Spinal cord (tissue), 10 donors: Measurements from ENCODE around the gene KRTAP20-3. TPM values are rescaled to one million over a fixed set of nuclear protein-coding genes. Genes with fewer than 3 reads are reported as not detected.

ENCODE experiments used
- DNase-seq, 6 donors: peaks; one replicate each; pipeline versions ENCODE4 v3.0.0 to v3.0.0-alpha.2; 2013 to 2015; ENCODE audit warnings: low spot score in 6 of 6, low read depth in 4 of 6
- H3K27ac ChIP-seq: one replicate; pipeline ENCODE4 v1.5.1; 2013; ENCODE audit warnings: low read depth, low read length, control low read depth
- H3K27me3 ChIP-seq: one replicate; pipeline ENCODE4 v1.6.1; 2013; ENCODE audit warnings: low read length; ENCODE audit not compliant: control insufficient read depth, insufficient read depth
- H3K36me3 ChIP-seq: one replicate; pipeline ENCODE4 v1.6.1; 2013; ENCODE audit warnings: low read length; ENCODE audit not compliant: control insufficient read depth, insufficient read depth
- H3K4me1 ChIP-seq: one replicate; pipeline ENCODE4 v1.6.1; 2013; ENCODE audit warnings: low read length; ENCODE audit not compliant: control insufficient read depth, insufficient read depth
- H3K4me3 ChIP-seq: one replicate; pipeline ENCODE4 v1.5.1; 2013; ENCODE audit warnings: low read depth, low read length, control low read depth
- H3K9me3 ChIP-seq: one replicate; pipeline ENCODE4 v1.6.1; 2013; ENCODE audit warnings: low read length; ENCODE audit not compliant: control insufficient read depth, insufficient read depth
- WGBS: methylation state at CpG from one replicate; pipeline ENCODE4 v1.1.5; 2013; ENCODE audit warnings: missing lambda C conversion rate; ENCODE audit not compliant: insufficient coverage; 5-methylcytosine and 5-hydroxymethylcytosine counted together
- polyA plus RNA-seq, 2 donors: library from polyadenylated mRNA; unstranded; fragments of 120-200 nt; gene quantifications; one replicate each; pipeline ENCODE4 v1.2.1, GENCODE V29; 2013; ENCODE audit not compliant: insufficient read length in 2 of 2
- small RNA-seq: library from RNA; depleted of rRNA; stranded (forward); fragments of <200 nt; gene quantifications from one replicate; pipeline ENCODE3, GENCODE V24; 2014; ENCODE audit warnings: low replicate concordance
- total RNA-seq, 2 donors: library from RNA; depleted of rRNA in 1 of 2; stranded (reverse); fragments of 120-200 nt in 1 of 2; fragments of >200 nt in 1 of 2; gene quantifications; one replicate each; pipeline versions ENCODE4 v1.2.3 to v1.2.4, GENCODE V29; 2013 to 2014
- donor health status: healthy.

Gene KRTAP20-3
- total and polyA plus RNA-seq, 4 donors, result not detected

DNA sequence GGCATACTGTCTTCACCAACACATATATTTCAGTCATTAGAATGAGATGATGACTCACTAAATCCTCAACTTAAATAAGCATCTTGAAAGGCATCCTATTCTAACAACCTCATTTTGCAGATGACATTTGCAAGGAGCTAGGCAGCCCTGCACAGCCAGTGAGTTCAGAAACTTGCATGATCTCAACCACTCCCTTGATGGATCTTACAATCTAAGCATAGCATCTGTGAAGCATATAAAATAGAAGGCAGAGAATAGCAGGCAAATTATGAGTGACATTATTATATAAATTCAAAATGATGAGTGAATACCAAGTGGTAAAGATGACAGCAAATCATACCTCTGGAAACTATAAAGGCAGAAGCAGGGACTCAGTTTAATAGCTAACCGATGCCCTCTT is 31.6 kb downstream of the KRTAP20-3 start:
- no peaks in the 10 kb centered on the region for H3K27me3 ChIP-seq
- H3K36me3 ChIP-seq, result no peaks in the 10 kb centered on the region
- peak in 1 of 6 donors; percentile 41 for DNase-seq
- H3K9me3 ChIP-seq, result no peaks in the 10 kb centered on the region
- H3K4me3 ChIP-seq, result no peak overlapping the region
- H3K27ac ChIP-seq, result no peak overlapping the region
- 100% methylated on average over 1 of the region's 1 CpG for WGBS
- no peaks in the 10 kb centered on the region for H3K4me1 ChIP-seq

DNA sequence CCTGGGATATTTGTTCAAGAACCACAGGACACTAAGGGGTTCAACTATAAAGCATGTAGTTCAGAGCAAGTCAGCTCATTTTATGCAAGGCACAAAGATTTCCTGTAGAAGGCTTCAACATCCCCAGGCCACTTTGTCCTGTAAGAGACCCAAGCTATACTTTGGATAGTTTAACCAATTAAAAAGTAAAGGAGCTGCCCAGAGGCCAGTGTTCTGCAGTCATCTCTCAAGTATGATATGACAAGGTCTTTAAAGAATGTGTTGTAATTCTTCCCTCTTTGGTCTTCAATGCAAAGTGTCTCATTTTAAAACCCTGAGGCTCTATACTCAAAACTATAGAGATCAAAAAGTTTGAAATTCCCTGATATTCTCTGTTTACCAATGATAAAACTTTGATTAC is 34.1 kb downstream of the KRTAP20-3 start:
- H3K4me1 ChIP-seq, result no peaks in the 10 kb centered on the region
- H3K36me3 ChIP-seq, result no peaks in the 10 kb centered on the region
- H3K27me3 ChIP-seq, result no peaks in the 10 kb centered on the region
- H3K9me3 ChIP-seq, result no peaks in the 10 kb centered on the region
- no peak overlapping the region for H3K27ac ChIP-seq
- no peak overlapping the region for H3K4me3 ChIP-seq
- no peak for DNase-seq

DNA sequence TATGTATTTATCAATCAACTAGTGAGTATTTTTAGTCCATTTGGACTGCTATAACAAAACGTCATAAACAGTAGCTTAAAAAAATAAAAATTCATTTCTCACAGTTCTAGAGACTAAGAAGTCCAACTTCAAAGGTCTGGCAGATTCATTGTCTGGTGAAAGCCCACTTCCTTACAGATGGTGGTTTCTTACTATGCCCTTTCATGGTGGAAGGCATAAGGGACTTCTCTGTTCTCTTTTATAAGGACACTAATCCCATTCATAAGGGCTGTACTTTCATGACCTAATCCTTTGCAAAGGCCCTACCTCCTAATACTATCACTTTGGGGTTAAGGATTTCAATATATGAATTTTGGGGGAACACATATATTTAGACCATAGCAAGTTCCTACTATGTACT is 37.9 kb downstream of the KRTAP20-3 start:
- no peaks in the 10 kb centered on the region for H3K9me3 ChIP-seq
- H3K27ac ChIP-seq, result no peak overlapping the region
- H3K27me3 ChIP-seq, result no peaks in the 10 kb centered on the region
- DNase-seq, result no peak
- H3K36me3 ChIP-seq, result no peaks in the 10 kb centered on the region
- WGBS, result no CpG with 5 or more reads among the region's 1 CpG
- H3K4me3 ChIP-seq, result no peak overlapping the region
- H3K4me1 ChIP-seq, result no peaks in the 10 kb centered on the region

DNA sequence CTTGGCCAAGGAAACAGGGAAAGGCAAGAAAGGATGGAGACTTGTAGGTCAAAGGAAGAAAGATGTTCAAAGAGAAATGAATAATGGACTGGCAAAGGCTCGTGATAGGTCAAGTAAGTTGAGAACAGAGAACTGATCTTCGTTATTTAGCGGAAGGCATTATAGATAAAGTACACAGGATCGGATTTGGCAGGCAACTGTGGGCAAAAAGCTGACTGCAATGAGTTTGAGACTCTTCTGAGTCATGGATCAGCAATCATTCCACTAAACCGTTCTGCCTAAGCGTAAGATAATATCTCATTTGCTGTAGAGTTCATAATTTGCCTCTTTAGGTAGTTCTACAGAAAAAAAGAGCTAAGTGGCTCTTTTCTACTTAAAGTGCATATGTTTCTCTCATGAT is 41.8 kb downstream of the KRTAP20-3 start:
- H3K36me3 ChIP-seq, result no peaks in the 10 kb centered on the region
- H3K4me1 ChIP-seq, result no peaks in the 10 kb centered on the region
- no peaks in the 10 kb centered on the region for H3K27me3 ChIP-seq
- no peaks in the 10 kb centered on the region for H3K9me3 ChIP-seq
- no peak for DNase-seq
- WGBS, result 86% methylated on average over 4 of the region's 6 CpGs
- no peak overlapping the region for H3K27ac ChIP-seq
- H3K4me3 ChIP-seq, result no peak overlapping the region

DNA sequence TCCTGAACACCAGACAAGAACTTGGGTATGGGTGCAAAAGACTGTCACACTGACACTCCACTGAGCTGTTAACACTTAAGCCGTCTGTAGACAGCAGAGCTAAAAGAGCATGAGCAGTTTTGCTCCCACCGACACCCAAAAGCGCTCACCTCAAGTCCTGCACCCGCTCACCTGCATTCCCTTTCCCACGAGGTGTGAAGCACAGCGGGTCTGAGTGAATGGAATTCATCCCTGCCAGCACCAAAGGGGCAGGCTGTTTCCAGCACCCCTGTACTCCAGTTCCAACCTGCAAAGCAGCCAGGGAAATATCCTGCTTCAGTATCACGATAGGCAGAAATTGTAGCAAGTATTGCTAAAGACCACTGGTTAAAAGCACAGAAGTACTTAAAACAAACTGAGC is 47.2 kb downstream of the KRTAP20-3 start:
- no peak overlapping the region for H3K27ac ChIP-seq
- no peaks in the 10 kb centered on the region for H3K4me1 ChIP-seq
- WGBS, result 76% methylated on average over 6 of the region's 7 CpGs
- no peaks in the 10 kb centered on the region for H3K27me3 ChIP-seq
- H3K9me3 ChIP-seq, result peaks cover 5% of the 10 kb centered on the region
- H3K36me3 ChIP-seq, result no peaks in the 10 kb centered on the region
- no peak for DNase-seq
- no peak overlapping the region for H3K4me3 ChIP-seq

Small RNA genes within 50 kb of the gene (small RNA-seq; reads per million reads assigned to genes)
- not detected for gene KRTAP20-1
- not detected for gene KRTAP20-3
- gene KRTAP20-4, result not detected
- gene KRTAP22-1, result not detected

Other genes with a start within 250 kb of the KRTAP20-3 start
- not detected for gene KRTAP13-1, start 246.8 kb upstream of the KRTAP20-3 start, total RNA-seq
- gene KRTAP13-1, start 246.8 kb upstream of the KRTAP20-3 start, polyA plus RNA-seq, result not detected
- gene KRTAP13-3, start 216.9 kb upstream of the KRTAP20-3 start, total RNA-seq, result not detected
- not detected for gene KRTAP13-3, start 216.9 kb upstream of the KRTAP20-3 start, polyA plus RNA-seq
- not detected for gene KRTAP13-4, start 212.6 kb upstream of the KRTAP20-3 start, total RNA-seq
- not detected for gene KRTAP13-4, start 212.6 kb upstream of the KRTAP20-3 start, polyA plus RNA-seq
- not detected for gene KRTAP15-1, start 202.6 kb upstream of the KRTAP20-3 start, total RNA-seq
- not detected for gene KRTAP15-1, start 202.6 kb upstream of the KRTAP20-3 start, polyA plus RNA-seq
- not detected for gene KRTAP19-1, start 162.5 kb upstream of the KRTAP20-3 start, total RNA-seq
- not detected for gene KRTAP19-1, start 162.5 kb upstream of the KRTAP20-3 start, polyA plus RNA-seq
- gene KRTAP19-2, start 155.4 kb upstream of the KRTAP20-3 start, total RNA-seq, result not detected
- gene KRTAP19-2, start 155.4 kb upstream of the KRTAP20-3 start, polyA plus RNA-seq, result not detected
- gene KRTAP19-3, start 150.9 kb upstream of the KRTAP20-3 start, total RNA-seq, result not detected
- not detected for gene KRTAP19-3, start 150.9 kb upstream of the KRTAP20-3 start, polyA plus RNA-seq
- gene KRTAP19-4, start 145.7 kb upstream of the KRTAP20-3 start, total RNA-seq, result not detected
- not detected for gene KRTAP19-4, start 145.7 kb upstream of the KRTAP20-3 start, polyA plus RNA-seq
- gene KRTAP19-5, start 140.7 kb upstream of the KRTAP20-3 start, total RNA-seq, result not detected
- not detected for gene KRTAP19-5, start 140.7 kb upstream of the KRTAP20-3 start, polyA plus RNA-seq
- gene KRTAP19-6, start 101.0 kb upstream of the KRTAP20-3 start, total RNA-seq, result not detected
- gene KRTAP19-6, start 101.0 kb upstream of the KRTAP20-3 start, polyA plus RNA-seq, result not detected
- gene KRTAP19-7, start 81.5 kb upstream of the KRTAP20-3 start, total RNA-seq, result not detected
- not detected for gene KRTAP19-7, start 81.5 kb upstream of the KRTAP20-3 start, polyA plus RNA-seq
- not detected for gene KRTAP22-2, start 52.5 kb upstream of the KRTAP20-3 start, total RNA-seq
- gene KRTAP22-2, start 52.5 kb upstream of the KRTAP20-3 start, polyA plus RNA-seq, result not detected
- not detected for gene KRTAP6-3, start 50.4 kb upstream of the KRTAP20-3 start, total RNA-seq
- gene KRTAP6-3, start 50.4 kb upstream of the KRTAP20-3 start, polyA plus RNA-seq, result not detected
- not detected for gene KRTAP6-2, start 44.0 kb upstream of the KRTAP20-3 start, total RNA-seq
- not detected for gene KRTAP6-2, start 44.0 kb upstream of the KRTAP20-3 start, polyA plus RNA-seq
- gene KRTAP22-1, start 41.8 kb upstream of the KRTAP20-3 start, total RNA-seq, result not detected
- not detected for gene KRTAP22-1, start 41.8 kb upstream of the KRTAP20-3 start, polyA plus RNA-seq
- gene KRTAP6-1, start 28.9 kb upstream of the KRTAP20-3 start, total RNA-seq, result not detected
- not detected for gene KRTAP6-1, start 28.9 kb upstream of the KRTAP20-3 start, polyA plus RNA-seq
- not detected for gene KRTAP20-1, start 26.4 kb upstream of the KRTAP20-3 start, total RNA-seq
- gene KRTAP20-1, start 26.4 kb upstream of the KRTAP20-3 start, polyA plus RNA-seq, result not detected
- not detected for gene KRTAP20-4, start 22.2 kb upstream of the KRTAP20-3 start, total RNA-seq
- not detected for gene KRTAP20-4, start 22.2 kb upstream of the KRTAP20-3 start, polyA plus RNA-seq
- not detected for gene KRTAP20-2, start 7.7 kb upstream of the KRTAP20-3 start, total RNA-seq
- gene KRTAP20-2, start 7.7 kb upstream of the KRTAP20-3 start, polyA plus RNA-seq, result not detected
- not detected for gene KRTAP21-3, start 75.9 kb downstream of the KRTAP20-3 start, total RNA-seq
- not detected for gene KRTAP21-3, start 75.9 kb downstream of the KRTAP20-3 start, polyA plus RNA-seq
- gene KRTAP21-2, start 104.4 kb downstream of the KRTAP20-3 start, total RNA-seq, result not detected
- not detected for gene KRTAP21-2, start 104.4 kb downstream of the KRTAP20-3 start, polyA plus RNA-seq
- gene KRTAP21-1, start 112.6 kb downstream of the KRTAP20-3 start, total RNA-seq, result not detected
- gene KRTAP21-1, start 112.6 kb downstream of the KRTAP20-3 start, polyA plus RNA-seq, result not detected
- gene KRTAP8-1, start 170.4 kb downstream of the KRTAP20-3 start, total RNA-seq, result not detected
- not detected for gene KRTAP8-1, start 170.4 kb downstream of the KRTAP20-3 start, polyA plus RNA-seq
- gene KRTAP7-1, start 186.9 kb downstream of the KRTAP20-3 start, total RNA-seq, result not detected
- not detected for gene KRTAP7-1, start 186.9 kb downstream of the KRTAP20-3 start, polyA plus RNA-seq
- gene KRTAP11-1, start 238.7 kb downstream of the KRTAP20-3 start, total RNA-seq, result not detected
- not detected for gene KRTAP11-1, start 238.7 kb downstream of the KRTAP20-3 start, polyA plus RNA-seq